Fibroblast of upper back skin (primary cell): Measurements from ENCODE around the gene HUWE1.
A peak's percentile ranks its signal among the peaks of the same experiment; 100 is the strongest.
"Not testable (repeated sequence)": the region's sequence is repeated elsewhere in the genome, so short reads cannot be mapped to it uniquely, and the experiment has no call there.

ENCODE experiments used
- DNase-seq: peaks from one replicate; pipeline ENCODE4 v3.0.0-alpha.2; 2013

The HUWE1 gene

DNA sequence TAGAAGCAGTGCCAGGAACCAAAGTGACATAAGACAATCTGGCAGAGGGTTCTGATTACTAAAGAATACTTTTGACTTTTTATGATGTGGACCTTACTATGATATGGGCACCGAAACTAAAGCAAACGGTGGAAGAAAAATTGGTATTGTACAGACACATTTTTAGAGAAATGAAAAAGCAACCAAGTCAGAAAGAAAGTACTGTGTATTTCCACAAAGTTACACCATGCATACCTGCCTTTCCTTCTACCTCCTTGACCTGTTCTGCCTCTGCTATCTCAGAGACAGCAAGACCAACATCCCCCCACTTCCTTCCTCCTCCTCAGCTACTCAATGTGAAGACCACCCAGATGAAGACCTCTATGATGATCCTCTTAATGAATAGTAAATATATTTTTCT lies 88.3 kb downstream of the HUWE1 start:
- DNase-seq, result no peak

DNA sequence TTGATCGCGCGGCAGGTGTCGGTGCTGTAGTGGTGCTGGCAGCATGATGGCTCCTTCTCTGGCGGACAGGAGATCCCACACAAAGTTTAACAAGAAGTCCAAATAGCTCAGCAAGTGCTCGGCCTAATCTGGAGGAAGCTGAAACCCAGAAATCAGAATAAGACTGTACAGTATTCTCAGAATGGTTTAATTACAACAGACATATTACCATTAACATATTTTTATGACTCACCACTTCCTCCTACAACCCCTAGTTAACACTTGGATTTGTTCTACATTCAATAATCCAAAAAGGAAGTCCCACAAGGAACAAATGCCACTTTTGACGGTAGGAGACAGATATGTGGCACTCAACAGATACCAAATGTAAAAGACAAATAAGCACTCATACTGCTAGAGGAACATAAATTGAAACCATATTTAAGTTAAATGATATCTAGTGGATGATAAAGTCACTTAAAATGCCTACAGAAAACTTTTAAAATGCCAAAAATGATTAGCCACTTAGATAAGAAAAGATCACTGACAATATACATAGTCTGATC lies 91.2 kb downstream of the HUWE1 start:
- DNase-seq, result no peak

DNA sequence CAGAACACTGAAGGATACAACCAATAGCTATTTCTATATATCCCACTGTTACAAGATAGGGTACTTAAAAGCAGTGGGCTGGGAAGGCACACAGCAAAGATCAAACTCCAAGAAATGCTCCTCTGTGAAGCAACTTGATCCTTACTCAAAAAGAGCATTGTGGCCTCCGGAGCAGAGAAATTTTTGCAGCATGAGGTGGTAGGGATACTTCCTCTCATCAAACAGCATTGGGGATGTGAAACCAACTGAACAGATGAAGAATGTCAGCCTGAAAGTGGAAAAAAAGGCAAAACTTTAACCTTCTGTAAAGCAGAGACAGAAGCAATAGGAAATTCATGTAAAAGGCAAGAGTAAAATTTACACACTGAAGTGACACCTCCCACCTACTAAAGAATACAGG lies 92.2 kb downstream of the HUWE1 start:
- DNase-seq, result peak; percentile 22

DNA sequence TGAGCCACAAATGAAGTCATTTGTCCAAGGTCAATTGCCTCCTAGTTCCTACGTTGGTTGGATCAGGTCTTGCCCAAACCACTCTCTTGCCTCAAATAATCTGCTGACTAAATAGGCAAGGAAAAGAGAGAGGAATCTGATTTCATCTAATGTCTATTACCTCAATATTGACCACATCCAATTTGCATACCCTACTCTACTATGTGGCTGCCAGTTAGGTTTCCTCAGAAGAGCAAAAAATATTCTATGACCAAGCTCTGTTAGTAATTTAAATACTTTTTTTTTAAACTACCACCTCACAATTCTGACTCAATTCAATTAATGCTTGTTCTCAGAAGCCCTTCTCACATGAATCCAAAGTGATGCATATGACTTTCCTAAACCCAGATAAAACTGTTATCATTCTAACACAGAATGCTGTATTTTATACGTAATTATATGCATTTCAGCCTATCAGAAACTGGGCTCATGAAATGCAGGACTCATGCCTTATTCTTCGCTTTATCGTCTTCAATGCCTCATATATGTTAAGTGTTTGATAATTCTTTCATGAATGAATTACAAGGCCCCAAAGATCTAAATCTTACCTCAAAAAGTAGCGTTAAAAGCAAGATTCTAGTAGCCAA lies 98.6 kb downstream of the HUWE1 start:
- DNase-seq, result no peak

DNA sequence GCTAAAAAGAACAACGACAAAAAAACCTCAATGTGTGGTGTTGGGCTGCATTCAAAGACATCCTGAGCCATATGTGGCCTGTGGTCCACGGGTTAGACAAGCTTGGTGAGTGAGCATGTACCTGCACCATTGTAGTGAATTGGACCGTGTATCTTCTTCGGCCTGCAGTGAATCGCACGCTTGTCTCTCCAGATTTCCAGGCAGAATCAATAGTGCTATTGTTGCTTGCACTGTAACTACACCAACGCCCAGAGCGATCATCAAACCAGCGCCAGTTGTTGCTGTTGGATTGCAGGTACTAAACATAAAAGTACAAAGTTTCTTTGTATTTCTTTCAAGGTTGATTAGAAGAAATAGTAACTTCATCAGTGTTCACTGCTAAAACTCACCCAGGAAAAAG lies 101.6 kb downstream of the HUWE1 start:
- DNase-seq, result no peak

DNA sequence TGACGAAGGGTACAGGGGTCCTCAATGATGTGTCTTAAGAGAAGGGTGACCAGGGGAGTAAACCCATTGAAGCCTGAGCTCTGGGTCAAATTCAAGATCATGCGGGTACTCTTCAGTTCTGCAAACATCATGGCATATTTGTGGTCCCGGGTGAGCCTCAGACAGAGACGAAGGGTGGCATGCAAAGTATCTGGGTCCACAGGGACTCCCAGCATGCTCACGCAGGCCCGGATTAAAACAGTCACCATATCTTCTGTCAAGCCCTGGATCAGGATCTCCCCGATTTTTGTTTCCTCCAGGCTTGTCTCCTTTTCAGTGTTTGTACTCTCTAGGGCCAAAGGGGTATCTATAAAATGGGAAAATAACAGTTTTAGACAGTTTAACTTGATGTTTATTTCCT lies 102.9 kb downstream of the HUWE1 start:
- DNase-seq, result no peak

DNA sequence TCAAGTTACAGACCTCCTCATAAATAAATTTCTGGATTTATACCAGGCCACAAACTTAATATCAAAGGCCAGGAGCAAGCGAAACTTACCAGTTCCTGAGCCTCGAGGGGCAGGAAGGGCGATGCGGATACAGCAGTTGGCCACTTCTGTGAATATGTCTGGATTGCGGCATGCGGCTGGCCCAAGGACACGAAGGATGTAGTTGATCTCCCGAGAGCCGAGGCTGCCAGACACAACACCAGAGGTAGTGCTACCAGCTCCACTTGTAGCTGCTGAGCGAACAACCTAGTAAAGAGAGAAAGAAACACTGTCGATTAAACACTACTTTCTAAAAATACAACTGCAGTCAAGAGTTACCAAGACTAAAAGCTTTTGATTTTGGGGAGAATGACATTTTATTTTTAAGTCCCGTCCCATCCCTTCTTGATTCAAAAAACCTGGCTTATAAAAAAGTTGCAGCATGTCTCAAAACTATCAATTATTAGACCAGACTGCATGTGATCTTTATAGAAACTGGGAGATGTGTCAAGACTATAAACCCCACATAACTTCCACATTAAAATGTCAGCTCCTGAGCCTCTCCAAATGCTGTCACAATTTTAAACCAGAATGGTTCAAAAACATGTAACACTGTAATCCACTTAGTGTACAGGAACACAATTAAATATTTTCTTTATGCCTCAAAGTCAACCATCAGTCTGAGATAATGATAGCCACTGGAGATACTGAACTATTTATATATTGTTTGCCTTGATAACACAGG lies 105.6 kb downstream of the HUWE1 start:
- DNase-seq, result no peak

DNA sequence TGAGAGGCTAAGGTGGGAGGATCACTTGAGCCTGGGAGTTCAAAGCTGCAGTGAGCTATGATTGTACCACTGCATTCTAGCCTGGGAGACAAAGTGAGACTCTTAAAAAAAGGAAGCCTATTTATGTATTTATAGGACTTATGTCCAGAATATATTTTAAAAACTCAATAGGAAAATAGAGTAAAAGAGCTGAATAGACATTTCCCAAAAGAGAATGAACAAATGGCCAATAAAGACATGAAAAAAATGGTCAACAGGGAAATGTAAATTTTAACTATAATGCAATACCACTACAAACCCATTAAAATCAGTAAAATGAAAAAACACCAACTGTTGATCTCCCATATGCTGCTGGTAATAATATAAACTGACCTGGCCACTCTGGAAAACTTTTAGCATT lies 115.0 kb downstream of the HUWE1 start:
- DNase-seq, result no peak

DNA sequence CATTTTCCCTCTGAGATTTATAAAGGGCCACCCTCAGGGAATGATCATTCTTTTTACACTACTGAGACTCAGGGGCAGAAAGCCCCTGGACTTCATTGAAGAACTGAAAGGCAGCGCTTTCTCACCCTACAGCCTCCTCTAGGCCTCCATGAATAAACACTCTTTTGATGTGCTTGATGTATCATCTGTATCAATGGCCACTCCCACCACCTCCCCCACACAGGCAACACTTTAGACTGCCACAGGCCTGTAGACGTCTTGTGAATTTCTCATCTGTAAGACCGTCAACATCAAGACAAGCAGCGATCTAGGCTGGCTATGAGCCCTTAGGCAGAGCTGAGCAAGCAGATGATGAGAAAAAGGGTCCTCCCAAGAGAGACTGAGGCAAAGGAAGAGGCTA lies 123.2 kb downstream of the HUWE1 start:
- DNase-seq, result no peak

DNA sequence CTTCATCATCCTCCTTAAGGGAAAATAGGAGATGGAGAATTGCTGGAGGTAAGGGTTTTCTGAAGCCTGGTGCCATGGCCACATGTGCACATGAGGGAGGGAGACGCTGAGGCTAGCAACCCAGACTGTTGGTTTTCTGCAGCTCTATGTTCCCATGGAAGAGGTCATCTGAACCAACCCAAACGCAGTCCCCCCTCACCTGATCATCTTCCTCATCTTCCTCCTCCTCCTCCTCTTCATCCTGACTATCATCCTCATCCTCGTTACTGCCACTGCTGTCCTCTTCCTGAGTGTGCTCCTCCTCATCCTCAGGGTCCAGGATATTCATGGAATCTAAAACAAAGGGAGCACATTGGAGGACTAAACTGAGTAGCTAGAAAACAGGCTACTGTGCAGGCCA lies 124.6 kb downstream of the HUWE1 start:
- no peak for DNase-seq

DNA sequence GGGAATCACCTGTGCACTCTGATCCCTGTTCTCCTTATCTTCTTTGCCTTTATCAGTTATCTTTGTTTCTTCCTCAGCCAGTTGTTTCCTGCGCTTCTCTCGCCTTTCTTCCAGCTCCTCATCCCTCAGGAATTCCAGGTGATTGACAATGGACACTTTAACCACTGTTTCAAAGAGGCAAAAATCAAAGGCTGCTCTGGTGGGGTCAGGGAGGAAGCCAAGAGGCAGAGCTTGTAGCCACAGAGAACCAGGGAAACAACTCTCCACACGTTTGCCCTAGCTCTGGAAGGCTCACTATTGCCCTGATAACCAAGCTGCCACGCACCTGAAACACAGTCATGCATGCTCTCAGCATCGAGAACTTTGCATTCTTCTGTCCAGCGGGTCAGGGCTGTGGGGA lies 127.9 kb downstream of the HUWE1 start:
- no peak for DNase-seq

DNA sequence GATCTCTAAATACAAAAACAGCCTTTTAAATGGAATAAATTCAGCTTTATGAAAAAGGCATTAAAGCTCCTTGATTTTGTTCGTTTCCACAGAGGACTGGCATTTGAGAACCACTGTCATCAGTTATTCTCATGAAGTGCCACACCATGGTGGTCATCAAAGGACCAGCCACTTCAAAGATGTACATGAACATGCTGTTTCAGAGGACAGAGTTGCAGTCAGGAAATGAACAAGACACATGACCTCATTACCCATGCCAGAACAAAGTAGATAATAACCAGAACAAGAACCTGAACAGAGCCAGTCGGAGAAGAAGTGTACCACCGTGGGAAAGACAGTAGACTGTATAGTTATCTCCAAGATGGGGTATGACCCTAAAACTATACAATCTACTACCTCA lies 129.7 kb downstream of the HUWE1 start:
- no peak for DNase-seq

DNA sequence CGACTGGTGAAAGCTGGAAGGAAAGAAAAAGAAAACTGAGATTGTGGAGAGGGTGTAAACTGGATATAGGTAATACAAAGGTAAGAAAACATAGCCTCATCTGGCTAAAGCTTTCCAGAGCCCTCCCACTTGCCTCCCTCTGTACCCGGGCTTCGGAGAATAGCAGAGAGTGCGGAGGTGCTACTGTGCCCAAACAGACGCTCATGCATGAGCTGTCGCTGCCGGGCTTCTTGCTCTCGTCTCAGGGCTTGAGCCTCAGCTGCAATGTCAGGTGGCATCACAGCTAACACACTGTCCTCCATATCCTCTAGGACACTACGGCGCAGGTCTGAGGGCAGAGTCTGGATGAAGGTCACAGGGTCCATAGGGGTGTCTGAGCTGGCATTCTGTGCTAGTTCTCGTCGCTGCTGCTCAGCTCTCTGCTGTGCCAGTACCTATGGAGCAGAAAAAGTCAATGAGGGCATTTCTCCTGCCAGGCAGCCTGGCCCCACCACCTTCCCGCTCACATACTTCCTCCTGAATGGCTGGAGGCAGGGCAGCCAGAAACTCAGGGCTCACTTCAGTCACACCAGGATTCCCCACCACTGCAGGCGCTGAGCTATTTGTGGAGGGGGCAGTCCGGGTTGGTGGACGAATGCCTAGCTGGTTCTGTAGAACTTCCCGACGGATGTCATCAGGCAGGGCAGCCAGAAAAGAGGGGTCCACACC lies 135.6 kb downstream of the HUWE1 start:
- no peak for DNase-seq

DNA sequence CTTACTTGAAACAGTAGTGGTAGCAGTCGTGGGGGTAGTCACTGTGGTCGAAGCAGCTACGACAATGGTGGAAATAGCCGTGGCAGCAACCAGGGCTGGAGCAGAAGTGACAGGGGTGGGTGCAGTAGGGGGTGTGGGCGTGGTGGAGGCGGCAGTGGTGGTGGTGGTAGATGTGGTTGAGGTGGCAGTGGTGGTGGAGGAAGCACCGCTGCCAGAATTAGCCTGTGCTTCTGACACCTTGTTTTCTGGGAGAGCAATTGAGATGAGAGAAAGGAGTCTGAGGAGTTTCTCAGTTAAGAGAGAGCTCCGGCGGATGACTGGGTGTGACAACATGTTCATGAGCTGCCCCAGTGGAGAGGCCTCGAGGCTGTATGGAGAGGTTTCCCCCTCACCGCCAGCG lies 138.9 kb downstream of the HUWE1 start:
- no peak for DNase-seq

DNA sequence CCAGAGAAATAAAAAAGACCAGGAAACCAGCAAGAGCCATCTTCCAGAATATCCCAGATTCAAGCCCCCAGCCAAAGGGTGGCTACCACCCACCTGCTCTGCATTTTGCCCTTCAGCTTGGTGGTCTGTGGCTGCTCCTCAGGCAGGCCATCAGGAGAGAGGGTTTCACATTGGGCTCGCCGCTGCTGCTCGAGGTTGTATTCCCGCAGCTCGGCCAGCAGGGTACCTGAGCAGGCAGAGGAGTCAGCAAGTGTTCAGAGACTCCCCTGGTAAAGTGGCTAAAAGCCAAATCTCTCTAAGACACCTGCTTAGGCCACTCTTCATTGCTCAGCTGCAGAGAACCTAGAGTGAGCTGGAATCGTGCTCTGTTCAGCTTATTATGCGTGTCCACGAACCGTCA lies 141.6 kb downstream of the HUWE1 start:
- no peak for DNase-seq

DNA sequence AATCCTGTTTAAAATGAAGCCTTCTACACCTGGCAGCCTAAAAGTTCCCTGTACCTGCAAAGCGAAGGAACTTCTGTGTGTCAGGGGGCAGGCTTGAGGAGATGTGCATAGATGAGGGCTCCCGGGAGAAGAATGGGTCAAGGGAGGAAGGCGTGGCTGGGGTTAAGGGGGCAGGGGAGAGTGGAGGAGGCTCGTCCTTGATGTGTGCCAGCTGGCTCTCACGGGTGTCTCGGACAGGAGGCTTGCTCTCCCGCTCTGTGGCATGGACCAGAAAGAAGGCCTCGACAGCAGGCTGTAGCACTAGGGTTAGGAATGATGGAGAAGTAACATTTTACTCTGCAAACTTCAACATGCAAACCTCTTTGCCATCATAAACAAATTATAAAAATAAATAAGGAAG lies 147.7 kb downstream of the HUWE1 start:
- no peak for DNase-seq

DNA sequence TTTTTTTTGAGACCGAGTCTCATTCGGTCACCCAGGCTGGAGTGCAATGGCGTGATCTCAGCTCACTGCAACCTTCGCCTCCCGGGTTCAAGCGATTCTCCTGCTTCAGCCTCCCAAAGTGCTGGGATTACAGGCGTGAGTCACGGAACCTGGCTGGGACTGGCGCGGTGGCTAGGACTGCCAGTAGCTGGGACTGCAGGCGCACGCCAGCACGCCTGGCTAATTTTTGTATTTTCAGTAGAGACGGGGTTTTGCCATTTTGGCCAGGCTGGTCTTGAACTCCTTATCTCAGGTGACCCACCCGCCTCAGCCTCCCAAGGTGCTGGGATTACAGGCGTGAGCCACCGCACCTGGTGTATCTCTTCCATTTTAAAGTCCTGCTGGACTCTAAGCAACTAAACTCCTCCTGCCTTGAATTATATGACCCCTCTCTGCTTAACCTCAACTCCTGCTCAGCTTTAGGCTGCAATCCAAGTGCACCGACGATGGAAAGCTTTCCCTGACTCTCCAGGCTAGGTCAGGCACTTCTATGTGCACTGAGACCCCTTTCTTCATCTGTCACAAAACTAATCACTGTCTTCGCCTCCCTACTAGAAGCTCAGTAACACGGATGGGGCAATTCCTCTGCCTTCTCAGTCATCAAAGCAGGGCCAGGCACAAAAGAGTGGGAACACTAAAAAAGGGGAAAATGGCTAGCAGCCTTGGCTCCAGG lies 155.1 kb downstream of the HUWE1 start:
- not testable (repeated sequence) for DNase-seq

DNA sequence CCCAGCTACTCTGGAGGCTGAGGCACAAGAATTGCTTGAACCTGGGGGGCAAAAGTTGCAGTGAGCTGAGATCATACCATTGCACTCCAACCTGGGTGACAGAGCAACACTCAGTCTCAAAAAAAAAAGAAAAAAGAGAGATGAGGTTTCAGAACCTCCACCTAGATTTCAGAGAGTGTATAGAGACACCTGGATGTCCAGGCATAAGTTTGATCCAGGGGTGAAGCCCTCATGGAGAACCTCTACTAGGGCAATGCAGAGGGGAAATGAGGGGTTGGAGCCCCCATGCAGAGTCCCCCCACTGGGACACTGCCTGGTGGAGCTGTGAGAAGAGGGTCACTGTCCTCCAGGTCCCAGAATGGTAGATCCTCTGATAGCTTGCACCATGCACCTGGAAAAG lies 159.5 kb downstream of the HUWE1 start:
- no peak for DNase-seq

DNA sequence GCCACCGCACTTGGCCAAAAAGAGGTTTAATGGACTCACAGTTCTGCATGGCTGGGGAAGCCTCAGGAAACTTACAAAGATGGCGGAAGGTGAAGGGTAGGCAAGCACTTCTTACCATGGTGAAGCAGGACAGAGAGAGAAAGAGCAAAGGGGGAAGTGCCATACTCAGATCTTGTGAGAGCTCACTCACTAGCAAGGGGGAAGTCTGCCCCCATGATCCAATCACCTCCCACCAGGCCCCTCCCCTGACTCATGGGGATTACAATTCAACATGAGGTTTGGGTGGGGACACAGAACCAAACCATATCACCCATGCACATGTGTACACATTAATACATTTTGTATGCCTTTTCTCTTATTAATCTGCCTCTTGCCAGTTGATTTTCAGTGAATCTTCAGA lies 175.2 kb downstream of the HUWE1 start:
- DNase-seq, result no peak

DNA sequence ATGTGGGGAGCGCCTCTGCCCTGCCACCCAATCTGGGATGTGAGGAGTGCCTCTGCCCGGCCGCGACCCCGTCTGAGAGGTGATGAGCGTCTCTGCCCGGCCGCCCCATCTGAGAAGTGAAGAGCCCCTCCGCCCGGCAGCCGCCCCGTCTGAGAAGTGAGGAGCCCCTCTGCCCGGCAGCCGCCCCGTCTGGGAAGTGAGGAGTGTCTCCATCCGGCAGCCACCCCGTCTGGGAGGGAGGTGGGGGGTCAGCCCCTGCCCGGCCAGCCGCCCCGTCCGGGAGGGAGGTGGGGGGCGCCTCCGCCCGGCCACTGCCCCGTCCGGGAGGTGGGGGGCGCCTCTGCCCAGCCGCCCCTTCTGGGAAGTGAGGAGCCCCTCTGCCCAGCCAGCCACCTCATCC lies 182.5 kb downstream of the HUWE1 start:
- DNase-seq, result not testable (repeated sequence)

DNA sequence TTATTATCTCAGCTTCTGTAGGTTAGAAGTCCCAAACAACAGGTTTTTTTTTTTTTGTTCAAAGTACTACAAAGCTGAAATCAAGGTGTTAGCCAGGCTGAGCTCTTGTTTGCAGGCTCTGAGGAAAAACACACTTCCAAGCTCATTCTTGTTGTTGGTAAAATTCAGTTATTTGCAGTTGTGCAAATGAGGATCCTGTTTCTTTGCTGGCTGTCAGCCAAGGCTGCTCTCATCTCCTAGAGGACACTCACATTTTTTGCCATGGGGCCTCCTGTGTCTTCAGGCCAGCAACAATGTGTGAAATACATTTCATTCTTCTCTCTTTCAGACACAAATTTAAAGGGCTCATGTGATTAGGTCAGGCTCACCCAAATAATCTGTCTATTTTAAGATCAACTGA lies 192.1 kb downstream of the HUWE1 start:
- peak; percentile 10 for DNase-seq

DNA sequence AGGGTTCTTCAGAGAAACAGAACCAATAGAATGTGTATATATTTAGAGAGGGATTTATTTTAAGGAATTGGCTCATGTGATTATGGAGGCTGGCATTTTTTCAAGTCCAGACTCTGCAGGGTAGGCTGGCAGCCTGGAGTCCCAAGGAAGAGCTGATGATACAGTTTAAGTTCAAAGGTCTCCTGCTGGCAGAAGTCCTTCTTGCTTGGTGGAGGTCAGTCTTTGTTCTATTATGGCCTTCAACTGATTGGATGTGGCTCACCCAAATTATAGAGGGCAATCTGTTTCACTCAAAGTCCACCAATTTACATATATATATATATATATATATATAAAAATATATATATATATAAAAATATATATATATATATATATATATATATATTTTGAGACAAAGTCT lies 200.2 kb downstream of the HUWE1 start:
- no peak for DNase-seq

DNA sequence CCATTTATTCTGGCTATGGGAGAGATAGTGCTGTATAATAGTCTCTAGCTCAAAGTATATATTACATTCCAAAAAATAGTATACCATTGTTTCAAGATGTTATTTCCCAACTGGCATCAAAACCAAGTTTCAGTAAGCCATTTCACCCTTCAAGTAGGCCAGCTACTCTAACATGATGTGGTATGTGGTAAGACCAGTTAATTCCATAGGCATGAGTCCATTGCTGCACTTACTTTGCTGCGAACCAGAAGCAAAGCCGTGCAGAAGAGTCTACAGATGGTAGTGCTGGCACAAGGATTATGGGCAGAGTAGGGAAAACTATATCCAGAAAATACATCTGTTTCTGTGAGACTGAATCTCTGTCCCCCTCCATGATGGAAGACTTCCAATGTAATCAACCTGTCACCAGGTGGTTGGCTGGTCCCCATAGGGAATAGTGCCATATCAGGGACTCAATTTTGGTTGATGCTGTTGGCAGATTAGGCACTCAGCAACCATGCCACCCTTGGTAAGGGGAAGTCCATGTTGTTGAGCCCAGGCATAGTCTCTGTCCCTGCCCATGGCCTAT lies 202.6 kb downstream of the HUWE1 start:
- DNase-seq, result peak; percentile 5
